HS-5 (cell line): ENCODE results near the gene TBC1D21.
A peak's percentile ranks its signal among the peaks of the same experiment; 100 is the strongest.

Experiments used
- DNase-seq: peaks from one replicate; pipeline ENCODE4 v3.0.0-alpha.2; 2012; ENCODE audit warnings: low read depth

Gene TBC1D21

GRCh38 chr15:73862276-73862675 lies 11.1 kb upstream of the TBC1D21 start:
- no peak for DNase-seq

- no peak for DNase-seq
Observed at GRCh38 chr15:73865379-73865778, 8.0 kb upstream of the TBC1D21 start.

- DNase-seq: no peak
Observed at GRCh38 chr15:73865904-73866303, 7.5 kb upstream of the TBC1D21 start.

GRCh38 chr15:73866481-73866880 lies 6.9 kb upstream of the TBC1D21 start:
- no peak for DNase-seq

GRCh38 chr15:73866881-73867410 lies 6.4 kb upstream of the TBC1D21 start:
- no peak for DNase-seq

- no peak for DNase-seq
Observed at GRCh38 chr15:73867426-73867825, 5.9 kb upstream of the TBC1D21 start.

GRCh38 chr15:73867956-73868355 lies 5.4 kb upstream of the TBC1D21 start:
- no peak for DNase-seq

- DNase-seq: no peak
Observed at GRCh38 chr15:73869216-73869995, 4.0 kb upstream of the TBC1D21 start.

- DNase-seq: no peak
Observed at GRCh38 chr15:73870700-73871408, 2.5 kb upstream of the TBC1D21 start.

- DNase-seq: peak; percentile 61
Observed at GRCh38 chr15:73872346-73872745, 1.0 kb upstream of the TBC1D21 start.

- DNase-seq: no peak
Observed at GRCh38 chr15:73873889-73874511, 636 bp downstream of the TBC1D21 start.

- no peak for DNase-seq
Observed at GRCh38 chr15:73879426-73879825, 6.1 kb downstream of the TBC1D21 start.

GRCh38 chr15:73881579-73882320 lies 8.4 kb downstream of the TBC1D21 start:
- DNase-seq: no peak

GRCh38 chr15:73882761-73883419 lies 9.5 kb downstream of the TBC1D21 start:
- DNase-seq: no peak

- DNase-seq: no peak
Observed at GRCh38 chr15:73884159-73884558, 10.8 kb downstream of the TBC1D21 start.

- no peak for DNase-seq
Observed at GRCh38 chr15:73885954-73886700, 12.8 kb downstream of the TBC1D21 start.

GRCh38 chr15:73886717-73887345 lies 13.5 kb downstream of the TBC1D21 start:
- DNase-seq: no peak

- no peak for DNase-seq
Observed at GRCh38 chr15:73887481-73887880, 14.1 kb downstream of the TBC1D21 start.

- no peak for DNase-seq
Observed at GRCh38 chr15:73888224-73889041, 15.1 kb downstream of the TBC1D21 start.
